GM12873 (cell line): ENCODE results near the gene HSPA12B.
A peak's percentile ranks its signal among the peaks of the same experiment; 100 is the strongest.

Experiments
- TF ChIP-seq, protein P1 (sequence below): IDR thresholded peaks from 2 replicates; pipeline ENCODE4 v1.5.1; 2012; ENCODE audit warnings: low read depth, mild to moderate bottlenecking, moderate library complexity, low read length, control low read depth; ENCODE audit not compliant: insufficient read depth; ENCODE audit errors: missing control alignments

HSPA12B gene

DNA sequence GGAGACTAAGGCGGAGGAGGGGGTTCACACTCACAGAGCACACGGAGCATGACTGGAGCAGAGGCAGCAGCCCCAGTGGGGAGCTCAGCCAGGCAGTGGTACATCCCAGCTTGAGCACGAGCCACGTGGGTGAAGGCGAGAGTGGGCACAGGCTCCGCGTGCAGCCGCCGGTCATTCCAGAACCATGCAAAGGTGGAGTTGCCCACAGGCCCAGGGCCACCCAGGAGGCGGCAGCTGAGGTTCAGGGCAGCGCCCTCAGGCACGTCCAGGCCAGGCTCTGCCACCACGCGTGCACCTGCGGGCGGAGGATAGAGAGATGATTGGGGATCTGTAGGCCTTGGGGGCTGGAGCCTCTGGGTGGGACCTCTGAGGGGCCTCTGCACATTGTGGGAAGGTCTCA lies 41.2 kb upstream of the HSPA12B start:
- TF ChIP-seq, protein P1, sequence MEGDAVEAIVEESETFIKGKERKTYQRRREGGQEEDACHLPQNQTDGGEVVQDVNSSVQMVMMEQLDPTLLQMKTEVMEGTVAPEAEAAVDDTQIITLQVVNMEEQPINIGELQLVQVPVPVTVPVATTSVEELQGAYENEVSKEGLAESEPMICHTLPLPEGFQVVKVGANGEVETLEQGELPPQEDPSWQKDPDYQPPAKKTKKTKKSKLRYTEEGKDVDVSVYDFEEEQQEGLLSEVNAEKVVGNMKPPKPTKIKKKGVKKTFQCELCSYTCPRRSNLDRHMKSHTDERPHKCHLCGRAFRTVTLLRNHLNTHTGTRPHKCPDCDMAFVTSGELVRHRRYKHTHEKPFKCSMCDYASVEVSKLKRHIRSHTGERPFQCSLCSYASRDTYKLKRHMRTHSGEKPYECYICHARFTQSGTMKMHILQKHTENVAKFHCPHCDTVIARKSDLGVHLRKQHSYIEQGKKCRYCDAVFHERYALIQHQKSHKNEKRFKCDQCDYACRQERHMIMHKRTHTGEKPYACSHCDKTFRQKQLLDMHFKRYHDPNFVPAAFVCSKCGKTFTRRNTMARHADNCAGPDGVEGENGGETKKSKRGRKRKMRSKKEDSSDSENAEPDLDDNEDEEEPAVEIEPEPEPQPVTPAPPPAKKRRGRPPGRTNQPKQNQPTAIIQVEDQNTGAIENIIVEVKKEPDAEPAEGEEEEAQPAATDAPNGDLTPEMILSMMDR: no peak

DNA sequence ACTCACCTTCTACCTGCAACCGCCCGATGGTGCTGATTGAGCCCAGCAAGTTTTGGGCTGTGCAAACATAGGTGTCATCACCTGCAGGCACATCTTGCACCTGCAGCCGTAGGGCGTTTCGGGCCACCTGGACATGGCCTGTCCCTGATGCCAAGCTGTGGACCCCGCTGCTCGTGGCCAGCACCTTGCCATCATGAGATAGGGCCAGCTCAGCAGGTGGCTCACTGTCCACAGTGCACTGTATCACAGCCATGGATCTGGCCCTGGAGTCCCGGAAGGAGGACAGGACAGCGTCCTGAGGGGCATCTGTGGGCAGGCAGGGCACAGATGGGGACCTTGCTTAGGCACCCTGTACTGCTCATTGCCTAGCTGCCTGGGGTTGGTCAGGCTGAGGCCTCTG lies 40.6 kb upstream of the HSPA12B start:
- TF ChIP-seq, protein P1: no peak

DNA sequence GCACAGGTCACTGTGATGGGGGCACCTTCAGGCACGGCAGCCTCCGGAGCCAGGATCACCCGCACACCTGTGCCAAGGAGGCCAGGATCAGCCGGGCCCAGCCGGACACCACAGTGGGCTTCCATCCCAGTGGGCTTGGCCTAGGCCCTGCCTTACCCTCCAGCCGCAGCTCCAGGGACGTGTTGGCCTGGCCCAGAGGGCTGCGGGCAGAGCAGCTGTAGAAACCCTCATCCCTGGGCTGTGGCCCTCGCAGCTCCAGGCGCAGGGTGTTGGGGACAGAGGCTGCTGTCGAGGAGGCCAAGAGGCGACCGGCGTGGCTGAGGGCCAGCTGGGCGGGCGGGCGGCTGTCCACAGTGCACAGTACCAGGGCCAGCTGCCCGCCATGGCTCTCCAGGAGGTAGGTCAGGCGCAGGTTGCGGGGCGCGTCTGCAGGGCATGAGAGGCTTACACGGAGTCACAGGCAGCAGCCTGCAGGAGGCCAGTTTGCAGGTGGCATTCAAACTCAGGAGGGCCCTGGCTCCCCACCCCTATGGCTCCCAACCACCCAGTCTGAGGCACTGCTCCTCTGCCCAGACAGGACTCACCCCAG lies 39.7 kb upstream of the HSPA12B start:
- TF ChIP-seq, protein P1: no peak

DNA sequence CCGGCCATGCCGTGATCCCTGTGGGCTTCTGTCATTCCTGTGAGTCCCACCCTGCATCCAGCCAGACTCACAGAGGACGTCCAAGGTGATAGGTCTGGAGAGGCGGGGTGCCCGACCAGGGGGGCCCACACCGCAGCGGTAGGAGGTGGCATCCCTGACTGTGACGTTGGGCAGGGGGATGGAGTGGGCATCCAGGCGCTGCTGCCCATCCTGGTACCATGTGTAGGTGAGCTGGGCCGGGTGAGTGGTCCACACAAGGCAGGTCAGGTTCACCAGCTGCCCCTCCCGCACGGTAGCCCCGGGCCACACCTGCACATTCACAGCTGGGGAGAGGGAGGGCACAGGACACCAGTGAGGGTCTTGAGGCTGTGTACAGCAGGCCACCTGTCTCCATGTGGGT lies 39.1 kb upstream of the HSPA12B start:
- TF ChIP-seq, protein P1: no peak

DNA sequence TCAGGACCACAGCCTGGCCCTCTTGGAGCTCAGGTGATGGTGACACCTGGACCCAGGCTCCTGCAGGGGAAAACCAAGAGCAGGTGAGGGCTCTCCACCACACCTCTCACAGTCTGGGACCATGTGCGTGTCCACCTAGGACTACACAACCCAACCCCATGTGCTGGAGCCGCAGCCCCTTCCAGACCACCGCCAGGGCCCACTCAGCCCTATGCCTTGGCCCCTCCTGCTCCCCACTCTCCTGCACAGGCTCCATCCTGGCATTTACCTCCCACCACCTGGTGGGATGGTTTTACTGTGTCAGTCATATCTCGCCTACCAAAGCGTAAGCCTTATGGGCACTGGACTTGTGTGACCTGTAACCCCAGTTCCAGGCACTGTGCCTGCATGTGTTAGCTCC lies 37.6 kb upstream of the HSPA12B start:
- TF ChIP-seq, protein P1: no peak

DNA sequence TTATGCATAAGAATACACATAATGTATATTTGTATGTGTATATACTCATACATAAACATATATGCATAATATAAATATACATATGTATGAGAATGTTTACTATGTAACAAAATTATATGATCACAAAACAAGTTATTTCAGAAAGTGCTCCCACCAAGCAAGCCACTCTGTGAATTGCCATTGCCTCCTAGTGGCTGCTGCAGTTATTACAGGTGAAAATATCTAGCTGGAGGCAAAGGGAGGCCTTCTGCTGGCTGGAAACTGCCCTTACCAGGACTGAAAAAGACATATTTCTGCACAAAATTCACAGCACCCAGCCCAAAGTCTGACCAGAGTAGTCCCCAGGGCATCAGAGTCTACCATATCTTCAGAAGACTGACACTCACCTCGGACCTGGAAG lies 36.3 kb upstream of the HSPA12B start:
- TF ChIP-seq, protein P1: peak; percentile 52

DNA sequence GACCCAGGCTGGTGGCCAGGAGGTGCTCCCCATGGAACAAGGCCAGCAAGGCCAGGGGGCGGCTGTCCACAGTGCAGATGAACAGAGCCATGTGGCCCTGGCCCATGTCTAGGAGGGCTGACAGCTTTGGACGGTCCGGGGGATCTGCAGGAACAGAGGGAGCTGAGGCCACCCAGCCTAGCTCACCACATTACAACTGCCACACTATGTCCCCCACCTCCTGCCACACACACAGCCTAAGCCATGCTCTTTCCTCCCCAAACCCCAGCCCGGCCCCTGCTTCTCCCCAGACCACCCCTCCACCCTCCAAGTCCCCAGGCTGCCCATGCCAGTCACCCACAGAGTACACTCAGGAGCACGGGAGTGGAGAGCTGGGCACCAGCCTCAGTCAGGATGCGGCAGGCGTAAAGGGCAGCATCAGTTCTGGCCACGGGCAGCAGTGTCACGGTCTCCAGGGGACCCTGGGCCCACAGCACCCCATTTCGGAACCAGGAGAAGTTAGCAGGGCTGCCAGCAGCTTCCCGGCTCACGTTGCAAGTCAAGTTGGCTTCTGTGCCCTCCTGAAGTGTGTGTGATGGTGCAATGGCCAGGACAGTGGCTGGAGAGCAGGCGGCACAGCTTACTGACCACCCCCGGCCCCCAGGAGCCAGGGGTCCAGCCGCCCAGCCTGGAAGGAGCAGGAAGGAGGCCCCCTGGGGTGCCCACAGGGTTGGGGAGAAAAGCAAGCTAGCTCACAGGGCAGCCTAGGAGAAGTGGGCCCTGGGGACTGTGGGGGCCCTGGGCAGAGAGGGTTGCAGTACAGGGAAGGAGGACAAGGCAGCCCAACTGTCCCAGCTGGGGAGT lies 35.5 kb upstream of the HSPA12B start:
- TF ChIP-seq, protein P1: no peak
